ENCODE results near the gene RIPK1.

DNA sequence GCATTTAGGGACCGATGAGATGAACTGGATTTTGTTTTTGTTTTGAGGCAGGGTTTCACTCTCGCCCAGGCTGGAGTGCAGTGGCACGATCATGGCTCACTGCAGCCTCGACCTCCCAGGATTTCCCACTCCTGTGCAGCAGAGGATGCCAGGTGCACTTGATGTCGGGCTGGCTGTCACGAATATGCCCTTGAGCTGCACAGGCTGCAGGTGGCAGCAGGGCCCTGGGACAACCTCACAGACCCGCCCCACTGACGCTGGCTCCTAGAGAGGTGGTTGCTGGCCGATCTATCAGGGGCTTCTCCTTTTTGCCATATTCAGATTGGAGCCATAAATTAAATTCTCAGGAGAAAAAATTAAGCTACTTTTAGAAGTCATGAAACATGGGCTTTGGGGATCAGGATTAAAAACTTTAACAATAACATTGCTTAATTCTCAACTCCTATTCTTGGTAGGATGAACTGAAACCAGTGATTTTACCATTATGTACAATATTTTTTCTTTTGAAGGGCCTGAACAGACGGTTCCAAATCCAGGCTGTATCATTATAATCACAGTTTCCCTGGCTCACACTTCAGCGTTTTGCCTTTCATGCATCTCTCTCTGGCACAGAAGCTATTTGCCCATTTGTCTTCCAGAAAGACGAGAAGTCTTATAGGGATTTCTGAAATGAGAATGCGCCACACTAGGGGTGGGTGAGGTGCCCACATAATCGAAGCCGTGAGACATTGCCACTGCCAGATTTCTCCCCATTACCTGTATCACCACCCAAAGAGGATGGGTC lies 36.2 kb upstream of the RIPK1 start:
- TF ChIP-seq CTCF (IDR thresholded peaks at IDR 0.05) (no peak), POLR2A (IDR thresholded peaks at IDR 0.05) (no peak)
